Measurements from ENCODE around the gene DLG1.
A peak's percentile ranks its signal among the peaks of the same experiment; 100 is the strongest.

DLG1 gene

GRCh38 chr3:197027896-197028727, 270.3 kb downstream of the DLG1 start:
- no peak for DNase-seq (ENCODE audit: extremely low read depth, insufficient read length)

GRCh38 chr3:197027151-197027895, 271.1 kb downstream of the DLG1 start:
- H3K27me3 ChIP-seq (replicated peaks; ENCODE audit: control insufficient read depth, insufficient read depth, low read length): no peaks in the 10 kb centered on the region
- no peak for TF ChIP-seq CTCF (IDR thresholded peaks at IDR 0.05; ENCODE audit: insufficient read depth, low read length, poor library complexity, severe bottlenecking)
- DNase-seq (ENCODE audit: extremely low read depth, insufficient read length): no peak
- peaks cover 2% of the 10 kb centered on the region for H3K36me3 ChIP-seq (ENCODE audit: control insufficient read depth, insufficient read depth, low read length)
- no peak overlapping the region for H3K4me3 ChIP-seq (replicated peaks; ENCODE audit: low read depth, low read length)

More at GRCh38 chr3:197027896-197028727, 270.3 kb downstream of the DLG1 start:
- peak overlapping the region; percentile 80 for H3K4me3 ChIP-seq (replicated peaks; ENCODE audit: low read depth, low read length)
- H3K27me3 ChIP-seq (replicated peaks; ENCODE audit: control insufficient read depth, insufficient read depth, low read length): no peaks in the 10 kb centered on the region
- H3K36me3 ChIP-seq (ENCODE audit: control insufficient read depth, insufficient read depth, low read length): peaks cover 2% of the 10 kb centered on the region
- no peak for TF ChIP-seq CTCF (IDR thresholded peaks at IDR 0.05; ENCODE audit: insufficient read depth, low read length, poor library complexity, severe bottlenecking)

- no peak overlapping the region for H3K4me3 ChIP-seq (replicated peaks; ENCODE audit: low read depth, low read length)
- no peak for TF ChIP-seq CTCF (IDR thresholded peaks at IDR 0.05; ENCODE audit: insufficient read depth, low read length, poor library complexity, severe bottlenecking)
- H3K27me3 ChIP-seq (replicated peaks; ENCODE audit: control insufficient read depth, insufficient read depth, low read length): no peaks in the 10 kb centered on the region
- peaks cover 2% of the 10 kb centered on the region for H3K36me3 ChIP-seq (ENCODE audit: control insufficient read depth, insufficient read depth, low read length)
- no peak for DNase-seq (ENCODE audit: extremely low read depth, insufficient read length)
Observed at GRCh38 chr3:197026481-197026866, 271.9 kb downstream of the DLG1 start.

GRCh38 chr3:197025736-197026480, 272.5 kb downstream of the DLG1 start:
- TF ChIP-seq CTCF (IDR thresholded peaks at IDR 0.05; ENCODE audit: insufficient read depth, low read length, poor library complexity, severe bottlenecking): no peak
- Histone ChIP-seq H3K27me3 (replicated peaks; ENCODE audit: control insufficient read depth, insufficient read depth, low read length) (no peaks in the 10 kb centered on the region), H3K36me3 (ENCODE audit: control insufficient read depth, insufficient read depth, low read length) (peaks cover 2% of the 10 kb centered on the region), H3K4me3 (replicated peaks; ENCODE audit: low read depth, low read length) (no peak overlapping the region)
- DNase-seq (ENCODE audit: extremely low read depth, insufficient read length): no peak

- Histone ChIP-seq H3K4me3 (replicated peaks; ENCODE audit: low read depth, low read length) (no peak overlapping the region), H3K27me3 (replicated peaks; ENCODE audit: control insufficient read depth, insufficient read depth, low read length) (no peaks in the 10 kb centered on the region), H3K36me3 (ENCODE audit: control insufficient read depth, insufficient read depth, low read length) (peaks cover 2% of the 10 kb centered on the region)
- no peak for DNase-seq (ENCODE audit: extremely low read depth, insufficient read length)
- no peak for TF ChIP-seq CTCF (IDR thresholded peaks at IDR 0.05; ENCODE audit: insufficient read depth, low read length, poor library complexity, severe bottlenecking)
Observed at GRCh38 chr3:197024881-197025735, 273.3 kb downstream of the DLG1 start.

All from GM06990 (cell line).